GM19468 (cell line): Measurements from ENCODE around the gene TTC39A.
"Not testable (repeated sequence)": the region's sequence is repeated elsewhere in the genome, so short reads cannot be mapped to it uniquely, and the experiment has no call there.

Experiments used
- ATAC-seq: cut with Tn5 transposase; IDR thresholded peaks from one replicate; pipeline ENCODE4 v1.9.1; 2021; ENCODE audit warnings: mild to moderate bottlenecking, moderate library complexity, moderate number of reproducible peaks; ENCODE audit not compliant: unreplicated experiment; ENCODE audit errors: extremely low read depth

The TTC39A gene

GRCh38 chr1:51281807-51282206 lies 48.6 kb downstream of the TTC39A start:
- ATAC-seq = no peak

- ATAC-seq = no peak
Measured at GRCh38 chr1:51280321-51280978, 49.9 kb downstream of the TTC39A start.

- ATAC-seq = no peak
Measured at GRCh38 chr1:51276286-51276685, 54.1 kb downstream of the TTC39A start.

GRCh38 chr1:51274676-51275075 lies 55.7 kb downstream of the TTC39A start:
- ATAC-seq = no peak

- no peak for ATAC-seq
Measured at GRCh38 chr1:51272916-51273315, 57.4 kb downstream of the TTC39A start.

- no peak for ATAC-seq
Measured at GRCh38 chr1:51270751-51271150, 59.6 kb downstream of the TTC39A start.

- ATAC-seq = no peak
Measured at GRCh38 chr1:51268634-51269033, 61.7 kb downstream of the TTC39A start.

- no peak for ATAC-seq
Measured at GRCh38 chr1:51266791-51267190, 63.6 kb downstream of the TTC39A start.

- ATAC-seq = no peak
Measured at GRCh38 chr1:51266181-51266580, 64.2 kb downstream of the TTC39A start.

GRCh38 chr1:51265618-51266017 lies 64.7 kb downstream of the TTC39A start:
- no peak for ATAC-seq

- no peak for ATAC-seq
Measured at GRCh38 chr1:51264451-51264850, 65.9 kb downstream of the TTC39A start.

- no peak for ATAC-seq
Measured at GRCh38 chr1:51263147-51263877, 67.0 kb downstream of the TTC39A start.

- no peak for ATAC-seq
Measured at GRCh38 chr1:51255331-51255730, 75.0 kb downstream of the TTC39A start.

GRCh38 chr1:51253691-51254090 lies 76.7 kb downstream of the TTC39A start:
- ATAC-seq = no peak

- no peak for ATAC-seq
Measured at GRCh38 chr1:51252366-51252765, 78.0 kb downstream of the TTC39A start.

GRCh38 chr1:51251165-51251564 lies 79.2 kb downstream of the TTC39A start:
- ATAC-seq = not testable (repeated sequence)

GRCh38 chr1:51250729-51251128 lies 79.6 kb downstream of the TTC39A start:
- not testable (repeated sequence) for ATAC-seq

GRCh38 chr1:51249445-51249844 lies 80.9 kb downstream of the TTC39A start:
- no peak for ATAC-seq

GRCh38 chr1:51247499-51247898 lies 82.9 kb downstream of the TTC39A start:
- no peak for ATAC-seq

GRCh38 chr1:51247022-51247421 lies 83.3 kb downstream of the TTC39A start:
- ATAC-seq = no peak

- ATAC-seq = no peak
Measured at GRCh38 chr1:51242546-51242945, 87.8 kb downstream of the TTC39A start.

GRCh38 chr1:51241119-51241518 lies 89.2 kb downstream of the TTC39A start:
- ATAC-seq = no peak
